ENCODE measurements around the gene RNF167. TPM values are rescaled to one million over a fixed set of nuclear protein-coding genes. Genes with fewer than 3 reads are reported as not detected.

Gene RNF167
- polyA plus RNA-seq, 1 donor from 2014 or later = 64.1 TPM

DNA sequence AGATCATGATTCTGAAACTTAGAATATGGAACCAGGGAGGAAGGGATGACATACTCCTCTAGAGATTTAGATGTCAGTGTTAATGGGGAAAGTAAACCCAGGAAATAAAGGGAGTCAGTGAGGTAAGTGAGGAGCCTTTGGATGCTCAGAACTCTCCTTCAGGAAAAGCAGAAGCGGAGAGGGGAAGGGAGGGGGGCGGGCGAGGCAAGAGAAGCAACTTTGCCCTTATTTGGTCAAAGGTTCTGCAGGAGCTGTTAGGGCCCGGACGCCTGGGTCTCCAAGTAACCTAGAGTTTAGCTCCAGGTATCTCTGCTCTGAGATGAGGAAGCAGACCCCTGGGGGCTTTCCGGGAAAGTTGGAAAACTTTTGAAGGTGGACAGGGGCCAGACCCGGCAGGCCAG is 6.9 kb downstream of the RNF167 start:
- Histone ChIP-seq H3K9me3 (ENCODE audit: low read length) (no peaks in the 10 kb centered on the region), H3K4me3 (ENCODE audit: low read length) (peak overlapping the region; percentile 99), H3K9ac (ENCODE audit: low read length) (no peak overlapping the region), H3K27ac (ENCODE audit: low read length) (no peak overlapping the region), H3K79me2 (replicated peaks; ENCODE audit: insufficient read depth, low read length) (peaks cover 5% of the 10 kb centered on the region), H3K36me3 (ENCODE audit: insufficient read depth, low read length) (no peaks in the 10 kb centered on the region), H4K20me1 (ENCODE audit: insufficient read depth) (no peaks in the 10 kb centered on the region), H3K27me3 (ENCODE audit: insufficient read depth, low read depth, low read length) (peaks cover 3% of the 10 kb centered on the region), H3K9me2 (ENCODE audit: insufficient read depth, low read length) (no peaks in the 10 kb centered on the region), H2AFZ (ENCODE audit: low read depth, low read length) (no peak overlapping the region), H3F3A (ENCODE audit: insufficient read depth, low read length, poor library complexity, severe bottlenecking) (no peaks in the 10 kb centered on the region), H3K4me2 (ENCODE audit: low read length) (no peak overlapping the region)
- TF ChIP-seq, protein P1, sequence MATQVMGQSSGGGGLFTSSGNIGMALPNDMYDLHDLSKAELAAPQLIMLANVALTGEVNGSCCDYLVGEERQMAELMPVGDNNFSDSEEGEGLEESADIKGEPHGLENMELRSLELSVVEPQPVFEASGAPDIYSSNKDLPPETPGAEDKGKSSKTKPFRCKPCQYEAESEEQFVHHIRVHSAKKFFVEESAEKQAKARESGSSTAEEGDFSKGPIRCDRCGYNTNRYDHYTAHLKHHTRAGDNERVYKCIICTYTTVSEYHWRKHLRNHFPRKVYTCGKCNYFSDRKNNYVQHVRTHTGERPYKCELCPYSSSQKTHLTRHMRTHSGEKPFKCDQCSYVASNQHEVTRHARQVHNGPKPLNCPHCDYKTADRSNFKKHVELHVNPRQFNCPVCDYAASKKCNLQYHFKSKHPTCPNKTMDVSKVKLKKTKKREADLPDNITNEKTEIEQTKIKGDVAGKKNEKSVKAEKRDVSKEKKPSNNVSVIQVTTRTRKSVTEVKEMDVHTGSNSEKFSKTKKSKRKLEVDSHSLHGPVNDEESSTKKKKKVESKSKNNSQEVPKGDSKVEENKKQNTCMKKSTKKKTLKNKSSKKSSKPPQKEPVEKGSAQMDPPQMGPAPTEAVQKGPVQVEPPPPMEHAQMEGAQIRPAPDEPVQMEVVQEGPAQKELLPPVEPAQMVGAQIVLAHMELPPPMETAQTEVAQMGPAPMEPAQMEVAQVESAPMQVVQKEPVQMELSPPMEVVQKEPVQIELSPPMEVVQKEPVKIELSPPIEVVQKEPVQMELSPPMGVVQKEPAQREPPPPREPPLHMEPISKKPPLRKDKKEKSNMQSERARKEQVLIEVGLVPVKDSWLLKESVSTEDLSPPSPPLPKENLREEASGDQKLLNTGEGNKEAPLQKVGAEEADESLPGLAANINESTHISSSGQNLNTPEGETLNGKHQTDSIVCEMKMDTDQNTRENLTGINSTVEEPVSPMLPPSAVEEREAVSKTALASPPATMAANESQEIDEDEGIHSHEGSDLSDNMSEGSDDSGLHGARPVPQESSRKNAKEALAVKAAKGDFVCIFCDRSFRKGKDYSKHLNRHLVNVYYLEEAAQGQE (IDR thresholded peaks at IDR 0.05; ENCODE audit: borderline replicate concordance) = no peak
- TF ChIP-seq EP300 (conservative IDR thresholded peaks at IDR 0.05; ENCODE audit: poor library complexity, severe bottlenecking) (no peak), POLR2AphosphoS5 (IDR thresholded peaks at IDR 0.05) (no peak), EZH2 (IDR thresholded peaks at IDR 0.05; ENCODE audit: borderline replicate concordance, insufficient read depth, low read length, poor library complexity, severe bottlenecking) (no peak), SMC3 (conservative IDR thresholded peaks at IDR 0.05; ENCODE audit: poor library complexity) (no peak), RAD21 (conservative IDR thresholded peaks at IDR 0.05) (no peak)

- Histone ChIP-seq H3K79me2 (replicated peaks; ENCODE audit: insufficient read depth, low read length) (peaks cover 5% of the 10 kb centered on the region), H3K9me3 (ENCODE audit: low read length) (no peaks in the 10 kb centered on the region), H3K27ac (ENCODE audit: low read length) (peak overlapping the region; percentile 82), H3K4me3 (ENCODE audit: low read length) (peak overlapping the region; percentile 99), H3K27me3 (ENCODE audit: insufficient read depth, low read depth, low read length) (peaks cover 3% of the 10 kb centered on the region), H2AFZ (ENCODE audit: low read depth, low read length) (peak overlapping the region; percentile 56), H3K9ac (ENCODE audit: low read length) (peak overlapping the region; percentile 87), H3K36me3 (ENCODE audit: insufficient read depth, low read length) (no peaks in the 10 kb centered on the region), H4K20me1 (ENCODE audit: insufficient read depth) (no peaks in the 10 kb centered on the region), H3K9me2 (ENCODE audit: insufficient read depth, low read length) (no peaks in the 10 kb centered on the region), H3K4me2 (ENCODE audit: low read length) (peak overlapping the region; percentile 76), H3F3A (ENCODE audit: insufficient read depth, low read length, poor library complexity, severe bottlenecking) (no peaks in the 10 kb centered on the region)
- no peak for TF ChIP-seq EP300 (conservative IDR thresholded peaks at IDR 0.05; ENCODE audit: poor library complexity, severe bottlenecking)
- no peak for TF ChIP-seq RAD21 (conservative IDR thresholded peaks at IDR 0.05)
- TF ChIP-seq, protein P1 (IDR thresholded peaks at IDR 0.05; ENCODE audit: borderline replicate concordance) = no peak
- TF ChIP-seq CTCF (IDR thresholded peaks at IDR 0.05; ENCODE audit: poor library complexity, severe bottlenecking) = no peak
- TF ChIP-seq EZH2 (IDR thresholded peaks at IDR 0.05; ENCODE audit: borderline replicate concordance, insufficient read depth, low read length, poor library complexity, severe bottlenecking) = no peak
- no peak for TF ChIP-seq POLR2AphosphoS5 (IDR thresholded peaks at IDR 0.05)
- TF ChIP-seq TAF1 (IDR thresholded peaks at IDR 0.05; ENCODE audit: low read depth) = no peak
- no peak for TF ChIP-seq SMC3 (conservative IDR thresholded peaks at IDR 0.05; ENCODE audit: poor library complexity)
- no peak for TF ChIP-seq MXI1 (conservative IDR thresholded peaks at IDR 0.05; ENCODE audit: poor library complexity, severe bottlenecking)
Observed at GRCh38 chr17:4947411-4948165, 7.5 kb downstream of the RNF167 start.
